ENCODE data around the gene MICALL1. TPM values are rescaled to one million over a fixed set of nuclear protein-coding genes. Genes with fewer than 3 reads are reported as not detected.
"Not testable (repeated sequence)": the region's sequence is repeated elsewhere in the genome, so short reads cannot be mapped to it uniquely, and the experiment has no call there.

The MICALL1 gene
- total RNA-seq, 1 donor from 2014 or later = 11.0 TPM

GRCh38 chr22:37971475-37972434 is 65.7 kb downstream of the MICALL1 start:
- peaks cover 21 to 25% (median 22%) of the 10 kb centered on the region in 3 donors for H3K36me3 ChIP-seq (ENCODE audit: control insufficient read depth in 3 of 3, insufficient read depth in 3 of 3, low read length in 3 of 3)
- H3K4me1 ChIP-seq (ENCODE audit: control insufficient read depth in 3 of 3, insufficient read depth in 3 of 3, low read length in 3 of 3) = no peaks in the 10 kb centered on the region
- no peak overlapping the region for H3K27ac ChIP-seq (ENCODE audit: low read depth, low read length)
- H3K9ac ChIP-seq (ENCODE audit: low read depth in 1 of 3, low read length in 3 of 3) = no peak overlapping the region
- H3K9me3 ChIP-seq (ENCODE audit: control insufficient read depth in 3 of 3, low read length in 3 of 3) = no peaks in the 10 kb centered on the region
- H3K27me3 ChIP-seq (ENCODE audit: control insufficient read depth in 3 of 3, insufficient read depth in 3 of 3, low read length in 3 of 3) = no peaks in the 10 kb centered on the region
- no peak overlapping the region for H3K4me3 ChIP-seq (ENCODE audit: low read length in 3 of 3)

GRCh38 chr22:37972527-37972926 is 66.4 kb downstream of the MICALL1 start:
- no peaks in the 10 kb centered on the region for H3K27me3 ChIP-seq (ENCODE audit: control insufficient read depth in 3 of 3, insufficient read depth in 3 of 3, low read length in 3 of 3)
- H3K4me3 ChIP-seq (ENCODE audit: low read length in 3 of 3) = no peak overlapping the region
- no peak overlapping the region for H3K9ac ChIP-seq (ENCODE audit: low read depth in 1 of 3, low read length in 3 of 3)
- H3K36me3 ChIP-seq (ENCODE audit: control insufficient read depth in 3 of 3, insufficient read depth in 3 of 3, low read length in 3 of 3) = peaks cover 13 to 18% (median 14%) of the 10 kb centered on the region in 3 donors
- no peaks in the 10 kb centered on the region for H3K4me1 ChIP-seq (ENCODE audit: control insufficient read depth in 3 of 3, insufficient read depth in 3 of 3, low read length in 3 of 3)
- H3K27ac ChIP-seq (ENCODE audit: low read depth, low read length) = no peak overlapping the region
- H3K9me3 ChIP-seq (ENCODE audit: control insufficient read depth in 3 of 3, low read length in 3 of 3) = no peaks in the 10 kb centered on the region

- H3K4me1 ChIP-seq (ENCODE audit: control insufficient read depth in 3 of 3, insufficient read depth in 3 of 3, low read length in 3 of 3) = no peaks in the 10 kb centered on the region
- H3K27me3 ChIP-seq (ENCODE audit: control insufficient read depth in 3 of 3, insufficient read depth in 3 of 3, low read length in 3 of 3) = no peaks in the 10 kb centered on the region
- no peaks in the 10 kb centered on the region for H3K9me3 ChIP-seq (ENCODE audit: control insufficient read depth in 3 of 3, low read length in 3 of 3)
- peaks cover 3 to 8% (median 5%) of the 10 kb centered on the region in 3 donors for H3K36me3 ChIP-seq (ENCODE audit: control insufficient read depth in 3 of 3, insufficient read depth in 3 of 3, low read length in 3 of 3)
- H3K4me3 ChIP-seq (ENCODE audit: low read length in 3 of 3) = no peak overlapping the region
- H3K27ac ChIP-seq (ENCODE audit: low read depth, low read length) = no peak overlapping the region
- H3K9ac ChIP-seq (ENCODE audit: low read depth in 1 of 3, low read length in 3 of 3) = no peak overlapping the region
Observed at GRCh38 chr22:37973271-37974170, 67.4 kb downstream of the MICALL1 start.

- Histone ChIP-seq H3K9ac (ENCODE audit: low read depth in 1 of 3, low read length in 3 of 3) (no peak overlapping the region), H3K27ac (ENCODE audit: low read depth, low read length) (no peak overlapping the region), H3K9me3 (ENCODE audit: control insufficient read depth in 3 of 3, low read length in 3 of 3) (no peaks in the 10 kb centered on the region), H3K4me3 (ENCODE audit: low read length in 3 of 3) (no peak overlapping the region), H3K27me3 (ENCODE audit: control insufficient read depth in 3 of 3, insufficient read depth in 3 of 3, low read length in 3 of 3) (no peaks in the 10 kb centered on the region), H3K4me1 (ENCODE audit: control insufficient read depth in 3 of 3, insufficient read depth in 3 of 3, low read length in 3 of 3) (peaks cover 0 to 3% (median 0%) of the 10 kb centered on the region in 3 donors), H3K36me3 (ENCODE audit: control insufficient read depth in 3 of 3, insufficient read depth in 3 of 3, low read length in 3 of 3) (peaks cover 0 to 5% (median 0%) of the 10 kb centered on the region in 3 donors)
Observed at GRCh38 chr22:37975153-37975552, 69.1 kb downstream of the MICALL1 start.

- not testable (repeated sequence) for H3K9ac ChIP-seq (ENCODE audit: low read depth in 1 of 3, low read length in 3 of 3); H3K9me3 ChIP-seq (ENCODE audit: control insufficient read depth in 3 of 3, low read length in 3 of 3); H3K4me3 ChIP-seq (ENCODE audit: low read length in 3 of 3); H3K36me3 ChIP-seq (ENCODE audit: control insufficient read depth in 3 of 3, insufficient read depth in 3 of 3, low read length in 3 of 3); H3K4me1 ChIP-seq (ENCODE audit: control insufficient read depth in 3 of 3, insufficient read depth in 3 of 3, low read length in 3 of 3); H3K27me3 ChIP-seq (ENCODE audit: control insufficient read depth in 3 of 3, insufficient read depth in 3 of 3, low read length in 3 of 3); H3K27ac ChIP-seq (ENCODE audit: low read depth, low read length)
Observed at GRCh38 chr22:37976022-37976421, 69.9 kb downstream of the MICALL1 start.

- H3K4me1 ChIP-seq (ENCODE audit: control insufficient read depth in 3 of 3, insufficient read depth in 3 of 3, low read length in 3 of 3) = peaks cover 0 to 9% (median 8%) of the 10 kb centered on the region in 3 donors
- no peak overlapping the region for H3K4me3 ChIP-seq (ENCODE audit: low read length in 3 of 3)
- peaks cover 0 to 5% (median 0%) of the 10 kb centered on the region in 3 donors for H3K36me3 ChIP-seq (ENCODE audit: control insufficient read depth in 3 of 3, insufficient read depth in 3 of 3, low read length in 3 of 3)
- no peaks in the 10 kb centered on the region for H3K9me3 ChIP-seq (ENCODE audit: control insufficient read depth in 3 of 3, low read length in 3 of 3)
- no peak overlapping the region for H3K9ac ChIP-seq (ENCODE audit: low read depth in 1 of 3, low read length in 3 of 3)
- no peaks in the 10 kb centered on the region for H3K27me3 ChIP-seq (ENCODE audit: control insufficient read depth in 3 of 3, insufficient read depth in 3 of 3, low read length in 3 of 3)
- H3K27ac ChIP-seq (ENCODE audit: low read depth, low read length) = no peak overlapping the region
Observed at GRCh38 chr22:37976547-37976946, 70.5 kb downstream of the MICALL1 start.

- H3K36me3 ChIP-seq (ENCODE audit: control insufficient read depth in 3 of 3, insufficient read depth in 3 of 3, low read length in 3 of 3) = peaks cover 0 to 2% (median 0%) of the 10 kb centered on the region in 3 donors
- H3K9me3 ChIP-seq (ENCODE audit: control insufficient read depth in 3 of 3, low read length in 3 of 3) = no peaks in the 10 kb centered on the region
- H3K4me3 ChIP-seq (ENCODE audit: low read length in 3 of 3) = no peak overlapping the region
- H3K4me1 ChIP-seq (ENCODE audit: control insufficient read depth in 3 of 3, insufficient read depth in 3 of 3, low read length in 3 of 3) = peaks cover 0 to 9% (median 9%) of the 10 kb centered on the region in 3 donors
- H3K27ac ChIP-seq (ENCODE audit: low read depth, low read length) = no peak overlapping the region
- peak overlapping the region in 1 of 3 donors; percentile 16 for H3K9ac ChIP-seq (ENCODE audit: low read depth in 1 of 3, low read length in 3 of 3)
- no peaks in the 10 kb centered on the region for H3K27me3 ChIP-seq (ENCODE audit: control insufficient read depth in 3 of 3, insufficient read depth in 3 of 3, low read length in 3 of 3)
Observed at GRCh38 chr22:37979782-37980181, 73.7 kb downstream of the MICALL1 start.

- no peak overlapping the region for H3K27ac ChIP-seq (ENCODE audit: low read depth, low read length)
- H3K27me3 ChIP-seq (ENCODE audit: control insufficient read depth in 3 of 3, insufficient read depth in 3 of 3, low read length in 3 of 3) = no peaks in the 10 kb centered on the region
- no peaks in the 10 kb centered on the region for H3K9me3 ChIP-seq (ENCODE audit: control insufficient read depth in 3 of 3, low read length in 3 of 3)
- no peak overlapping the region for H3K4me3 ChIP-seq (ENCODE audit: low read length in 3 of 3)
- peaks cover 0 to 2% (median 0%) of the 10 kb centered on the region in 3 donors for H3K36me3 ChIP-seq (ENCODE audit: control insufficient read depth in 3 of 3, insufficient read depth in 3 of 3, low read length in 3 of 3)
- H3K4me1 ChIP-seq (ENCODE audit: control insufficient read depth in 3 of 3, insufficient read depth in 3 of 3, low read length in 3 of 3) = peaks cover 0 to 9% (median 9%) of the 10 kb centered on the region in 3 donors
- no peak overlapping the region for H3K9ac ChIP-seq (ENCODE audit: low read depth in 1 of 3, low read length in 3 of 3)
Observed at GRCh38 chr22:37981282-37982011, 75.3 kb downstream of the MICALL1 start.

GRCh38 chr22:37982151-37982785 is 76.2 kb downstream of the MICALL1 start:
- Histone ChIP-seq H3K9me3 (ENCODE audit: control insufficient read depth in 3 of 3, low read length in 3 of 3) (no peaks in the 10 kb centered on the region), H3K27me3 (ENCODE audit: control insufficient read depth in 3 of 3, insufficient read depth in 3 of 3, low read length in 3 of 3) (no peaks in the 10 kb centered on the region), H3K27ac (ENCODE audit: low read depth, low read length) (no peak overlapping the region), H3K4me1 (ENCODE audit: control insufficient read depth in 3 of 3, insufficient read depth in 3 of 3, low read length in 3 of 3) (peaks cover 0 to 9% (median 9%) of the 10 kb centered on the region in 3 donors), H3K9ac (ENCODE audit: low read depth in 1 of 3, low read length in 3 of 3) (no peak overlapping the region), H3K36me3 (ENCODE audit: control insufficient read depth in 3 of 3, insufficient read depth in 3 of 3, low read length in 3 of 3) (peaks cover 0 to 6% (median under 1%) of the 10 kb centered on the region in 3 donors), H3K4me3 (ENCODE audit: low read length in 3 of 3) (no peak overlapping the region)

All from skeletal muscle tissue (tissue), 4 donors.